Body of pancreas (tissue), 4 donors: Measurements from ENCODE around the gene KMT2B. TPM values are rescaled to one million over a fixed set of nuclear protein-coding genes. Genes with fewer than 3 reads are reported as not detected.

ENCODE experiments used
- ATAC-seq: fragments of 150-250 bp; one replicate; pipeline ENCODE4 v1.9.1; 2016
- DNase-seq, 4 donors: peaks; one replicate each; pipeline ENCODE4 v3.0.0-alpha.2; 2019
- H3K27ac ChIP-seq, 4 donors: fragments of 200-600 bp; sonication (generic); 1 replicate in 3 of 4; 2 replicates in 1 of 4; pipeline versions ENCODE4 v1.5.1 to v1.6.1; 2016 to 2019; ENCODE audit warnings: mild to moderate bottlenecking in 1 of 4, mixed read lengths in 1 of 4, moderate library complexity in 1 of 4
- H3K27me3 ChIP-seq, 2 donors: fragments of 200-600 bp; sonication (generic); one replicate each; pipeline ENCODE4 v1.6.0; 2016; ENCODE audit warnings: mild to moderate bottlenecking in 1 of 2
- H3K36me3 ChIP-seq, 2 donors: fragments of 200-600 bp; sonication (generic); replicated peaks in 1 of 2; 2 replicates each; pipeline ENCODE4 v1.5.1; 2016; ENCODE audit warnings: low read depth in 2 of 2; ENCODE audit not compliant: insufficient read depth in 1 of 2
- H3K4me1 ChIP-seq: fragments of 200-600 bp; sonication (generic); one replicate; pipeline ENCODE4 v1.6.0; 2016
- H3K4me3 ChIP-seq, 2 donors: fragments of 200-600 bp; sonication (generic); 1 replicate in 1 of 2; 2 replicates in 1 of 2; pipeline ENCODE4 v1.5.1; 2016 to 2019
- H3K9me3 ChIP-seq, 3 donors: fragments of 200-600 bp; sonication (generic); 1 replicate in 2 of 3; 2 replicates in 1 of 3; pipeline ENCODE4 v1.5.1; 2016
- POLR2A ChIP-seq, 3 donors: fragments of 450-650 bp; IDR thresholded peaks; one replicate each; pipeline ENCODE4 v1.6.1; 2016; ENCODE audit warnings: antibody characterized with exemption in 3 of 3, mild to moderate bottlenecking in 2 of 3
- WGBS, 2 donors: methylation state at CpG; one replicate each; pipeline ENCODE4 v1.1.5; 2017; 5-methylcytosine and 5-hydroxymethylcytosine counted together
- intact Hi-C: fragments of 100-400 bp; cut with DNase I; formaldehyde crosslinking; loops from one replicate; pipeline ENCODE4 v1.15.1; 2023
- total RNA-seq, 2 donors: library from RNA; depleted of rRNA; stranded (reverse); fragments of >200 nt; gene quantifications; one replicate each; pipeline ENCODE4 v1.1.0, GENCODE V29; 2016
- TF ChIP-seq, protein P1 (sequence below), 7 experiments: fragments of 450-650 bp in 4 of 7; fragments of 200-600 bp in 3 of 7; sonication (generic) in 3 of 7; IDR thresholded peaks; one replicate each; pipeline ENCODE4 v1.5.1; 2016 to 2019; ENCODE audit warnings: antibody characterized with exemption in 7 of 7

Gene KMT2B
- total RNA-seq, 2 donors from 2014 or later = 18.7 to 31.6 TPM

GRCh38 chr19:35693422-35693821, 24.4 kb upstream of the KMT2B start:
- DNase-seq (no peak), ATAC-seq (no peak)
- Histone ChIP-seq H3K4me3 (no peak overlapping the region), H3K27me3 (no peaks in the 10 kb centered on the region), H3K9me3 (no peaks in the 10 kb centered on the region), H3K4me1 (peaks cover 4% of the 10 kb centered on the region), H3K36me3 (no peaks in the 10 kb centered on the region), H3K27ac (no peak overlapping the region)
- intact Hi-C loops = no loop called here
- TF ChIP-seq, protein P1, sequence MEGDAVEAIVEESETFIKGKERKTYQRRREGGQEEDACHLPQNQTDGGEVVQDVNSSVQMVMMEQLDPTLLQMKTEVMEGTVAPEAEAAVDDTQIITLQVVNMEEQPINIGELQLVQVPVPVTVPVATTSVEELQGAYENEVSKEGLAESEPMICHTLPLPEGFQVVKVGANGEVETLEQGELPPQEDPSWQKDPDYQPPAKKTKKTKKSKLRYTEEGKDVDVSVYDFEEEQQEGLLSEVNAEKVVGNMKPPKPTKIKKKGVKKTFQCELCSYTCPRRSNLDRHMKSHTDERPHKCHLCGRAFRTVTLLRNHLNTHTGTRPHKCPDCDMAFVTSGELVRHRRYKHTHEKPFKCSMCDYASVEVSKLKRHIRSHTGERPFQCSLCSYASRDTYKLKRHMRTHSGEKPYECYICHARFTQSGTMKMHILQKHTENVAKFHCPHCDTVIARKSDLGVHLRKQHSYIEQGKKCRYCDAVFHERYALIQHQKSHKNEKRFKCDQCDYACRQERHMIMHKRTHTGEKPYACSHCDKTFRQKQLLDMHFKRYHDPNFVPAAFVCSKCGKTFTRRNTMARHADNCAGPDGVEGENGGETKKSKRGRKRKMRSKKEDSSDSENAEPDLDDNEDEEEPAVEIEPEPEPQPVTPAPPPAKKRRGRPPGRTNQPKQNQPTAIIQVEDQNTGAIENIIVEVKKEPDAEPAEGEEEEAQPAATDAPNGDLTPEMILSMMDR (IDR thresholded peaks at IDR 0.05) = no peak
- no peak for TF ChIP-seq POLR2A (IDR thresholded peaks at IDR 0.05)
- WGBS, 2 donors = 10% methylated on average over 6 to 8 of the region's 8 CpGs

DNA sequence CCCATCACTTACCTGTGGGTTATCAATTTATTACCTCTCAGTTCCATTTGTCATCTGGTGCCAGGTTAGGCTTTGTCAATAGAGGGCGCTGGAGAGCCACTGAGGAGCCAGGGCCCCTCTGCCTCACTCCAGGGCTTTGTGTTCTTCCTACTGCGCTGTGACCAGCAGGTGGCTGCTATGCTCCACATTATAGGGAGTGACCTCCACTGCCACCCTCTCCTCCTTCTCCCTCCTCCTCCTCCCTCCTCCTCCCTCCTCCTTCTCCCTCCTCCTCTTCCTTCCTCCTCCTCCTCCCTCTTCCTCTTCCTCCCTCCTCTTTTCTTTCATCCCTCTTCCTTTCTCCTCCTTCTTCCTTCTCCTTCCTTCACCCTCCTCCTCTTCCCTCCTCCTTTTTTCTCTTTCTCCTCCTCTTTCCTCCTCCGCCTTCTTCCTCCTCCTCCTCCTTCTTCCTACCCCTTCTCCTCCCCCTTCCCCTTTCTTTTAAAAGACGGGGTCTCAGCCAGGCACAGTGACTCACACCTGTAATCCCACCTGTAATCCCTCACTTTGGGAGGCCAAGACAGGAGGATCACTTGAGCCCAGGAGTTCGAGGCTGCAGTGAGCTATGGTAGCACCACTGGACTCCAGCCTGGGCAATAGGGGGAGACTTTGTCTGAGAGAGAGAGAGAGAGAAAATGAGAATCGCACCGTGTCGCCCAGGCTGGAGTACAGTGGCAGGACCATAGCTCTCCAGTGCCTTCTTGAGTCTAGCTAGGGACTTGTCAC, 23.8 kb upstream of the KMT2B start:
- Histone ChIP-seq H3K4me3 (no peak overlapping the region), H3K4me1 (peaks cover 4% of the 10 kb centered on the region), H3K27me3 (no peaks in the 10 kb centered on the region), H3K9me3 (no peaks in the 10 kb centered on the region), H3K36me3 (no peaks in the 10 kb centered on the region), H3K27ac (no peak overlapping the region)
- WGBS, 2 donors = 32 to 34% methylated on average over 8 of the region's 8 CpGs
- intact Hi-C loops = no loop called here
- TF ChIP-seq, protein P1 (IDR thresholded peaks at IDR 0.05) = peak; percentile 95 to 100 (median 99)
- no peak for TF ChIP-seq POLR2A (IDR thresholded peaks at IDR 0.05)
- DNase-seq (peak; percentile 93 to 94 (median 94)), ATAC-seq (peak; percentile 100)

DNA sequence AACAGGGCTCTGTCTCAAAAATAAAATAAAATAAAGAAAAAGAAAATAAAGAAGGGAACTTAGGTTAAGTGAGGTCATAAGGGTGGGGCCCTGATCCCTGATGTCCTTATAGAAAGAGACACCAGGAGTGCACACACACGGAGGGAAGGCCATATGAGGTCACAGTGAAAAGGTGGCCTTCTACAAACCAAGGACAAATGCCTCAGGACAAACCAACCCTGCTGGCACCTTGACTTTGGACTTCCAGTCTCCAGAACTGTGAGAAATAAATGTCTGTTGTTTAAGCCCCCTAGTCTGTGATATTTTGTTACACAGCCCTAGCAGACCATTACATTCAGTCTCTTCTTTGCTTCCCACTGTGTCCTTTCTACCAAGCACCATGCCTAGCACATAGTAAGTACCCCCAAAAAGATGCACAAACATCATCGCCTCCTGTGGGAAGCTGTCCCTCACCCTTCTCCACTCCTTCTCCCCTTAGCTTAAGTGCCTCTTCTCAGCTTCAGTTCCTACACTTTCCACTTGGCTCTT, 21.8 kb upstream of the KMT2B start:
- TF ChIP-seq, protein P1 (IDR thresholded peaks at IDR 0.05) = no peak
- TF ChIP-seq POLR2A (IDR thresholded peaks at IDR 0.05) = no peak
- WGBS, 2 donors = 73 to 79% methylated on average over 2 of the region's 2 CpGs
- Histone ChIP-seq H3K36me3 (no peaks in the 10 kb centered on the region), H3K27me3 (no peaks in the 10 kb centered on the region), H3K27ac (no peak overlapping the region), H3K4me3 (no peak overlapping the region), H3K4me1 (no peaks in the 10 kb centered on the region), H3K9me3 (no peaks in the 10 kb centered on the region)
- DNase-seq (no peak), ATAC-seq (no peak)
- intact Hi-C loops = no loop called here

DNA sequence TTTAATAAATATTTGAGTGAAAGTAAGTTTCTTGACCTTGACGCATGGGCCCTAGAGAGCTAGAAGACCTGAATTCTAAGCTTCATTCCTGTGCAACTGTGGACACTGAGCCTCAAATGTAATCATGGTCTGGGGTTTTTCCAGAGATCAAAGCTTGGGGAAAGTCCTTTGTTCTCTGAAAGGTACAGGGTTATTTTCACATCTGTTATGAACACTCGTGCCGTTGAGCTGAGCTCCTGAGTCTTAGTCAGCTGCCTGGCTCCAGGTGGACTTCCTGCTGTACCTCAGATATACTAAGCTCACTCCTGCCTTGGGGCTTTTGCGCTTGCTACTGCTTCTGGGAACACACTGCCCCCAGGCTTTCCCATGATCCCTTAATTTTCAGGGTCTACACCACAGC, 21.0 kb upstream of the KMT2B start:
- TF ChIP-seq, protein P1 (IDR thresholded peaks at IDR 0.05) = no peak
- TF ChIP-seq POLR2A (IDR thresholded peaks at IDR 0.05) = no peak
- DNase-seq = no peak
- Histone ChIP-seq H3K36me3 (no peaks in the 10 kb centered on the region), H3K27me3 (no peaks in the 10 kb centered on the region), H3K27ac (no peak overlapping the region), H3K4me3 (no peak overlapping the region), H3K4me1 (peaks cover 1% of the 10 kb centered on the region), H3K9me3 (no peaks in the 10 kb centered on the region)
- no peak for ATAC-seq
- WGBS, 2 donors = 30 to 58% methylated on average over 4 of the region's 4 CpGs
- intact Hi-C loops = no loop called here
